SKM-1 treated with dmso at 0.1 percent for 144 hours (cell line): ENCODE measurements around the gene PTPRJ.
A peak's percentile ranks its signal among the peaks of the same experiment; 100 is the strongest.
"Not testable (repeated sequence)": the region's sequence is repeated elsewhere in the genome, so short reads cannot be mapped to it uniquely, and the experiment has no call there.

Experiments
- DNase-seq: peaks from one replicate; lab custom pipeline; 2025; ENCODE audit not compliant: unreplicated experiment; lab: John Stamatoyannopoulos, UW

The PTPRJ gene

GRCh38 chr11:48148749-48149148 is 168.4 kb downstream of the PTPRJ start:
- DNase-seq: no peak

- DNase-seq: no peak
Measured at GRCh38 chr11:48150213-48150612, 169.9 kb downstream of the PTPRJ start.

- DNase-seq: no peak
Measured at GRCh38 chr11:48154151-48154550, 173.8 kb downstream of the PTPRJ start.

DNA sequence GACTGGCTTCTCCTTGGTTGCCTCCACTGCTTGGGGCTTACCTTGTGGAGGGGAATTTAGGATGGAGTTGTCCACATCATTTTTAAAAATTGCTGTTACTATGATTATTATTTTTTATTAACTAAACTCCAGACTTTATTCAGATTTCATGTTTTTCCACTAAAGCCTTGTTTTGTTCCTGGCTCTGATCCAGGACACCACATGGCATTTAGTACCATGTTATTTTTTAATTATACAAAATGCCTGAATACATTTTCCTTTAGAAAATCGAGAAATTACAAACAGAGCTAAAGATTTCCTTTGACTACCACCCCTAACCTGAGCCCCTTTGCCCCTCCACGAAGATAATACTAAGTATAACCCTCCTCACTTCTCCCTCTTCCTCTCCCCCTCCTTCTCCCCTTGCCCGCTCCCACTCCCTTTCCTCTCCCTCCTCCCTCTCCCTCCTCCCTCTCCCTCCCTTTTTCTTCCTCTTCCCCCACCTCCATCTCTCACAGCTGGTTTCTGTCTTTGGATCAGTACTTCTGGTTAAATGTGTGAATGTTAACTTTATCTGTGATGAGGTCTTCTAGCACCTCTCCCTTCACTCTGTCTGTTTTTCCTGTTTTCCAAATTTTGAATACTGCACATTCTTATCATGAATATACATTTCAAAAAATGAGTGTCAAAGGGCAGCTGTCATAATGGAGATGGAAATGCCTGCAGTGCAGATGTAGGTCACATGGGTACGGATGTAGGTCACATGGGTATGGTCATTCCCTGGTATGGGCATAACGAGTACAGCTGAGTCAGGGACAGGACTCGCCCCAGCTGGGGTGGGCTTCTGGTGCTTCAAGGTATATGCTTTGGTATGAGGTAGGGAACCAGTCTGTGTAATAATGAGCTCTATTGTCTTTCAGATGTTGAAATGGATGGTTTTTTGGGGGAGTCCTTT is 181.9 kb downstream of the PTPRJ start:
- DNase-seq: no peak

DNA sequence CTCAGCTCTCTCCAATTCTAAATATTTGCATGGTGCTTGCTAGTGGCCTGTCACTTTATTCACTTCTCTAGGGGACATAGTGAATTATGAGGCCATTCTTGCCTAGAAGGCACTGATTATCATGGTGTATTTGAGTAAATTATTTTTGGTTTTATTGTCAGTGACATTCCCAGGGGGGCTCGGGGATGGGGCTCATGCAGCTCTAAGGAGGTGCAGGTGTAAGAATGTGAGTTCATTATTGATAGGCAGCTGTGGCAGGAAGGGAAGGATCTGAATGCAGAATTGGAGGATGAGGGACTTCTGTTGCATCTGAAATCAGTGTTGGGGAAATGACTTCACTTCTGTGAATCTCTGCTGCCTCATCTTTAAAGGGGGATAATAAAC is 182.5 kb downstream of the PTPRJ start:
- DNase-seq: no peak

- DNase-seq: no peak
Measured at GRCh38 chr11:48163360-48164100, 183.2 kb downstream of the PTPRJ start.

DNA sequence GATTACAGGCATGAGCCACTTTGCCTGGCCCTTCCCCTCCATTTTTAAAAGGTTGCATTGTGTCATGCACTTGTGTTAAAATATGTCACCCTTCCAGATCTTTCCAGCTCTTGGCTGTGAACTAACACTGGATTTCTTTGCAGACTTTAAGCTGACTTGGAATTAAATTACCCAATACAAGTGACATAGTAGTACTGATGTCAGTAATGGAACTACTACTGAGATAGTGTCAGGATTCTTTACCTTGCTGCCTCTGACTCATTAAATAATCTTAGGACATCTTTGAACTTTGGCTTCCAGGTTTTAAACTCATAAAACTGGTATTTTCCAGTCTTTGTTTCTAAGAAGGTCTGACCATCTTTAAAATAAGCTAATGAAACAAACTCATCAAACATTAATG is 184.5 kb downstream of the PTPRJ start:
- no peak for DNase-seq

GRCh38 chr11:48165426-48165825 is 185.1 kb downstream of the PTPRJ start:
- DNase-seq: no peak

DNA sequence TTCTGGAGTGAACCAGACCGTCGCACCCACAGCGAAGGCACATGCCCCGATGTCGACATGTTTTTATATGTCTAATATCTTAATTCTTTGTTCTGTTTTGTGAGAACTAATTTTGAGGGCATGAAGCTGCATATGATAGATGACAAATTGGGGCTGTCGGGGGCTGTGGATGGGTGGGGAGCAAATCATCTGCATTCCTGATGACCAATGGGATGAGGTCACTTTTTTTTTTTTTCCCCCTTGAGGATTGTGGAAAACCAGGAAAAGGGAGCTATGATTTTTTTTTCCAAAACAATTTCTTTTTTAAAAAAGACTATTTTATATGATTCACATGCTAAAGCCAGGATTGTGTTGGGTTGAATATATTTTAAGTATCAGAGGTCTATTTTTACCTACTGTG is 187.0 kb downstream of the PTPRJ start:
- no peak for DNase-seq

DNA sequence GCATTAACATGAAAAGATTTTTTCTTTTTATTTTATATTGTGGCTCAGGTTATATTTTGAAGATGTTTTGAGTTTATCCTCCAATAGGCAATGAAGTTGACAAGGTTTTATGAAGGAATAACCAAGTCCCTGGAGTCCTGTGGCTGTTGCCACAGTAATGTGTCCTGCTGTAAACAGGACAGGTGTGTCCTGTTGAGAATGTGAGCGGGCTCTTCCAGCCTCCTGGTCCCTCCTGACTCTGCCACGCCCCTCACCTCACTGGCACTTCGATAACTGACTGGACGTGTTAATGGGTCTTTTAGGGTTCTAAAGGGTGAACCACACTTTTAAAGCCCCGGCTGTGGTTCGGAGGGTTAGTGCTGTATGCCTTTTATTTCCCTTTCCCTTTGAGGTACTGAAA is 188.5 kb downstream of the PTPRJ start:
- DNase-seq: no peak

- DNase-seq: no peak
Measured at GRCh38 chr11:48169259-48169658, 188.9 kb downstream of the PTPRJ start.

DNA sequence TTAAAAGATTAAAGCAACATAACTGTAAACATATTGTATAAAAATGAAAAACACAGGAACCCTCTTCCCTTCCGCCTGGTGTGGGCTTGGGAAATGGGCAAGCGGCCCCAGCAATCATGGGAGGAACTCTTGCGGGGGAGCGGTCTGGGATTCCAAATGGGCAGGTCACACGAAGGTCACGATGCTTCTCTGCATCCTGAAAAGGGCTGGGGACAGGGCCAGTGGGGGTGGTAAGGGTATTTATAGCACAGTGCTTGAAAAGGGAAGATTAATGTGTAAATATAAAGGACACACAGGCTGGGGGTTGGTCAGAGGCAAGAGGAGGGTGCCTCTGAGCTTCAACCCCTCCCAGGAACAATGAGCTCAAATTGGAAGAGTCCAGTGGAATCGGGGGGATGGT is 189.4 kb downstream of the PTPRJ start:
- no peak for DNase-seq

GRCh38 chr11:48170241-48171233 is 190.2 kb downstream of the PTPRJ start:
- DNase-seq: no peak

DNA sequence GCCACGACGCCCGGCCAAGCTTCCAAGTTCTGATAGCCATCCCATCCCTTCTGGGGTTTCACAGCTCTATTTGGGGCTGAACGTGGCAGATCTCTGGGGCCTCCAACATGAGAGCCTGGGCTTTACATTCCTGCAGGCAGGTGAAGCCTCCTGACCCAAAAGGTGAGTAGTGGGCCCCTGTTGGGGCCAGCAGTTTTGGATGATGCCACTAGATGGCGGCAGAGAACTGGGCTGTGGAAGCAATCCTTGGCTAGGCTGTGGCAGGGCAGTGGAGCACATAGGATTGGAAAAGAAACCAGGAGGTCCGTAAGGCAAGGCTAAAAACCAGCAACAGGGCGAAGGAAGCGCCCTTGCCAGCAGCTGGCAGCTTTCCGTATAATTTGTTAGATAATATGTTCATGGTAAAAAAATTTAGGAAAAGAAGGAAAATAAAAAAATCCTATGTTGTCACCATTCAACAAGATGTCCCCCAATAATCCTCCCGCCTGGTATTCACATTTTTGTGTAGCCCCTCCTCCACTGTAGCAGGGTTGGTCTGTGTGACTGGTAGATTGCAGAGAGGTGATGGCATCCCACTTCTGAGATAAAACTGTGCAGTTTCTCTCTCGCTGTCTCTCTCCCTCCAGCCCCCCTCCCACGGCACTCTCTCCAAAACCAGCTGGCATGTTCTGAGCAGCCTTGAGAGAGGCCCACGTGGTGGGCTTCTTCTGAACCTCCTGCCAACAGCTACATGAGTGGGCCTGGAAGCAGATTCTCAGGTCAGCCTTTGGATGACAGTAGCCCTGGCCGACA is 192.7 kb downstream of the PTPRJ start:
- peak; percentile 17 for DNase-seq

DNA sequence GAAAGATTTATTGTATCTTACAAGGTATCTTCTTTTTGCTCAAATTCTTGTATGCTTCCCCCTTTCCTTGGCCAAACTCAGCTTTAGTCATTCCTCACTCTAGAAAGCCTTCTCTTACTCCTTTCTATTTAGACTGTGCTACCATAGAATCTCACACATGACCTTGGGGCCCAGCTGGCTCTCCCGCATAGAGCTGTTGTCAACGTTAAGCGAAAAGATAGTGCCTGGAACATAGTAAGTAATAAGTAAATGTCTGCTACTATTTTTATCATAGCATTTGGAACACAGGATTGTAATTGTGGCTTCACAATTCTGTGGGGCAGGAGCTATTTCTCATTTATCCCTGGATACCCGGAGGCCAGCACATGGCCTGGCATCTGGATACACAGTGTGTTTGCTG is 197.3 kb downstream of the PTPRJ start:
- DNase-seq: no peak

GRCh38 chr11:48180627-48181026 is 200.3 kb downstream of the PTPRJ start:
- no peak for DNase-seq

DNA sequence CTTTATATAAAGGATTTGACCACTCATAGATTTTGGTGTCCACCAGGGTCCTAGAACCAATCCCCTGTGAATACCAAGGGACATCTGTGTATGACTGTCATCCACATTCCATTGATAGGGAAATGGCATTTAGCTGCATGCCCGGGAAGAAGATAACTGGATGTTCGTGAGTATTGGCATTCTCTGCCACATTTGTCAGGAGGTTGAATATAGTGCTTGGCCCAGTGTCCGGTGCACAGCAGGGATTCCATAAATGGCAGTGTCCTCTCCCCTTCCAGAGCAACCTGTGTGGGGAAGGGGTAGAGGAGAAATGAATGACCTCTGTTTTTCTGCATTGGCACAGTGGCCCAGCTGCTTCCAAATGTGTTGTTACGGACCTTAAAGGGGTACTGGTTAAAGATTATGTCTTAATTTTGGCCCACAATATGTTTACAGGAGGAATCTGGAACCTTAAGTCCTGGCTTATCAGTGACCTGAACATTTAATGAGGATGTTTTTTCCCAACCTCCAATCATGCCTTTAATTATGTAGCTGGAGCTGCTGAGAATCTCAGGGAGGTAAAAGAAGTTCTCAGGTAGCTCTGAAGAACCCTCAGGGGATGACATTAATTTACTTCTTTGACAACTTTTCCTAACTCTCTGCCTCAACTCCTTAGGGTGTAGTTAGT is 202.6 kb downstream of the PTPRJ start:
- no peak for DNase-seq

GRCh38 chr11:48184452-48184851 is 204.1 kb downstream of the PTPRJ start:
- DNase-seq: no peak

- not testable (repeated sequence) for DNase-seq
Measured at GRCh38 chr11:48190906-48191654, 210.7 kb downstream of the PTPRJ start.
